Hepatocyte (in vitro differentiated cells): Measurements from ENCODE around the gene DHRS11.

Experiments used
- EZH2 ChIP-seq: fragments of 200-600 bp; sonication (generic); IDR thresholded peaks from 2 replicates; pipeline ENCODE4 v1.6.1; 2016; ENCODE audit warnings: antibody characterized with exemption, mild to moderate bottlenecking, borderline replicate concordance
- EZH2phosphoT487 ChIP-seq: fragments of 200-600 bp; sonication (generic); IDR thresholded peaks from one replicate; pipeline ENCODE4 v1.6.1; 2018; ENCODE audit warnings: antibody characterized with exemption, mild to moderate bottlenecking, low read depth, moderate library complexity; ENCODE audit not compliant: unreplicated experiment, severe bottlenecking
- TF ChIP-seq, protein P1 (sequence below): fragments of 200-600 bp; sonication (generic); IDR thresholded peaks from 2 replicates; pipeline ENCODE4 v1.5.1; 2016; ENCODE audit warnings: antibody characterized with exemption, mild to moderate bottlenecking; ENCODE audit not compliant: poor library complexity

- TF ChIP-seq, protein P1, sequence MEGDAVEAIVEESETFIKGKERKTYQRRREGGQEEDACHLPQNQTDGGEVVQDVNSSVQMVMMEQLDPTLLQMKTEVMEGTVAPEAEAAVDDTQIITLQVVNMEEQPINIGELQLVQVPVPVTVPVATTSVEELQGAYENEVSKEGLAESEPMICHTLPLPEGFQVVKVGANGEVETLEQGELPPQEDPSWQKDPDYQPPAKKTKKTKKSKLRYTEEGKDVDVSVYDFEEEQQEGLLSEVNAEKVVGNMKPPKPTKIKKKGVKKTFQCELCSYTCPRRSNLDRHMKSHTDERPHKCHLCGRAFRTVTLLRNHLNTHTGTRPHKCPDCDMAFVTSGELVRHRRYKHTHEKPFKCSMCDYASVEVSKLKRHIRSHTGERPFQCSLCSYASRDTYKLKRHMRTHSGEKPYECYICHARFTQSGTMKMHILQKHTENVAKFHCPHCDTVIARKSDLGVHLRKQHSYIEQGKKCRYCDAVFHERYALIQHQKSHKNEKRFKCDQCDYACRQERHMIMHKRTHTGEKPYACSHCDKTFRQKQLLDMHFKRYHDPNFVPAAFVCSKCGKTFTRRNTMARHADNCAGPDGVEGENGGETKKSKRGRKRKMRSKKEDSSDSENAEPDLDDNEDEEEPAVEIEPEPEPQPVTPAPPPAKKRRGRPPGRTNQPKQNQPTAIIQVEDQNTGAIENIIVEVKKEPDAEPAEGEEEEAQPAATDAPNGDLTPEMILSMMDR: no peak
- TF ChIP-seq EZH2phosphoT487 (no peak), EZH2 (no peak)
Observed at GRCh38 chr17:36628576-36628975, 36.9 kb downstream of the DHRS11 start.
